ENCODE results near the gene EFHD2. TPM values are rescaled to one million over a fixed set of nuclear protein-coding genes. Genes with fewer than 3 reads are reported as not detected.
A peak's percentile ranks its signal among the peaks of the same experiment; 100 is the strongest.

Gene EFHD2
- total and polyA plus RNA-seq, 2 of the 8 experiments (the other 6 are each of a cell fraction or from before 2014, with no cell fraction given), result 24.4 to 25.1 TPM

- peak overlapping the region; percentile 92; the same call in 1 of the 2 replicates for H2BK15ac ChIP-seq (ENCODE audit: low read length)
- H3K9me3 ChIP-seq (ENCODE audit: insufficient read depth in 2 of 2, low read depth in 1 of 2, low read length in 1 of 2), result no peaks in the 10 kb centered on the region
- no peak overlapping the region; the same call in 1 of the 2 replicates for H2BK5ac ChIP-seq (ENCODE audit: low read depth, low read length)
- H3K56ac ChIP-seq (replicated peaks; ENCODE audit: insufficient read length, low read depth, low read length), result no peak overlapping the region
- H3K79me1 ChIP-seq (ENCODE audit: low read depth, low read length), result no peaks in the 10 kb centered on the region
- peak overlapping the region in 3 of 4 experiments; percentile 7 to 33 (median 23); a peak in 4 of 8 replicates for H3K4me3 ChIP-seq (ENCODE audit: extremely low read depth in 1 of 4, insufficient read depth in 2 of 4, low read depth in 3 of 4, low read length in 4 of 4)
- H3K23me2 ChIP-seq (ENCODE audit: low read depth, low read length), result peaks cover 5% of the 10 kb centered on the region
- no peak overlapping the region for H4K5ac ChIP-seq (ENCODE audit: insufficient read length, low read depth, low read length)
- ChIA-PET CTCF (ENCODE audit: partially characterized antibody) (interaction anchor here (0.5 to 1.5 kb wide), 6 partner anchors 38 to 116 kb away, joined by 3 to 5 read pairs (median 4); no protein-coding TSS in a partner anchor), POLR2A (ENCODE audit: partially characterized antibody) (interaction anchor here (1.3 kb wide), 1 partner anchor 12 kb away, joined by 5 read pairs; no protein-coding TSS in a partner anchor)
- H3K4me1 ChIP-seq (replicated peaks in 1 of 4; ENCODE audit: control insufficient read depth in 3 of 4, insufficient read depth in 4 of 4, low read length in 3 of 4), result peaks cover 21 to 34% (median 26%) of the 10 kb centered on the region in 4 experiments
- DNase-seq (ENCODE audit: low read depth in 1 of 2, low spot score in 2 of 2) (no peak), FAIRE-seq (peak; percentile 77)
- peaks cover 3 to 32% (median 25%) of the 10 kb centered on the region in 4 experiments for H3K27me3 ChIP-seq (replicated peaks in 1 of 4; ENCODE audit: control insufficient read depth in 3 of 4, extremely low read depth in 1 of 4, insufficient read depth in 3 of 4, low read length in 3 of 4)
- H2BK120ac ChIP-seq (replicated peaks; ENCODE audit: low read depth, low read length), result no peak overlapping the region
- 0 out of 2 replicates have a peak overlapping the region, but pooled peaks have one; percentile 32 for H2AK5ac ChIP-seq (ENCODE audit: low read depth, low read length)
- peak overlapping the region; percentile 82; the same call in 1 of the 2 replicates for H2BK12ac ChIP-seq (ENCODE audit: low read depth, low read length)
- no peaks in the 10 kb centered on the region for H3K79me2 ChIP-seq (ENCODE audit: control insufficient read depth in 1 of 2, insufficient read depth in 2 of 2, low read length in 2 of 2)
- H3K18ac ChIP-seq (ENCODE audit: extremely low read depth, low read length), result peak overlapping the region; percentile 49; the same call in 1 of the 2 replicates
- H3K9ac ChIP-seq (replicated peaks in 1 of 4; ENCODE audit: extremely low read depth in 1 of 4, low read depth in 3 of 4, low read length in 3 of 4), result no peak overlapping the region; a peak in 1 of 7 replicates
- H2AFZ ChIP-seq (ENCODE audit: low read length), result peak overlapping the region; percentile 72; the same call in 1 of the 2 replicates
- WGBS, 2 experiments (ENCODE audit: extremely low coverage in 1 of 2, insufficient coverage in 1 of 2, insufficient read length in 1 of 2, insufficient replicate concordance in 2 of 2, low coverage in 1 of 2, low lambda C conversion rate in 2 of 2, missing lambda C conversion rate in 1 of 2), result 40% methylated on average over 14 of the region's 15 CpGs; no CpG with 5 or more reads in 1 of the 2 experiments
- no peak overlapping the region for H3K27ac ChIP-seq (ENCODE audit: low read depth, low read length)
- H3K36me3 ChIP-seq (ENCODE audit: control insufficient read depth in 2 of 4, insufficient read depth in 4 of 4, low read length in 3 of 4), result no peaks in the 10 kb centered on the region
- H2BK20ac ChIP-seq (ENCODE audit: low read length), result peak overlapping the region; percentile 76
- H3K23ac ChIP-seq (ENCODE audit: insufficient read length), result no peak overlapping the region
- H3K4ac ChIP-seq (replicated peaks; ENCODE audit: insufficient read length, low read depth, low read length), result no peak overlapping the region
- H4K20me1 ChIP-seq (replicated peaks in 1 of 2; ENCODE audit: control insufficient read depth in 1 of 2, insufficient read depth in 2 of 2, low read length in 2 of 2), result no peaks in the 10 kb centered on the region
- H4K8ac ChIP-seq (ENCODE audit: extremely low read depth, insufficient read depth, low read length), result no peak overlapping the region
- H4K91ac ChIP-seq (replicated peaks; ENCODE audit: insufficient read length, low read length), result no peak overlapping the region
- no peak overlapping the region for H3K14ac ChIP-seq (ENCODE audit: insufficient read length)
- H3K4me2 ChIP-seq (ENCODE audit: insufficient read depth in 1 of 2, low read depth in 2 of 2, low read length in 2 of 2), result peak overlapping the region; percentile 50 to 70
- no peak for TF ChIP-seq GTF2F1 (IDR thresholded peaks at IDR 0.05; ENCODE audit: borderline replicate concordance, low read depth, low read length)
- TF ChIP-seq SRF (IDR thresholded peaks at IDR 0.05; ENCODE audit: low read depth, low read length), result no peak
- TF ChIP-seq BRCA1 (IDR thresholded peaks at IDR 0.05; ENCODE audit: low read depth, low read length), result no peak
- no peak for TF ChIP-seq BACH1 (IDR thresholded peaks at IDR 0.05; ENCODE audit: low read length)
- TF ChIP-seq RFX5 (IDR thresholded peaks at IDR 0.05; ENCODE audit: borderline replicate concordance, low read depth, low read length), result no peak
- TF ChIP-seq SP4 (IDR thresholded peaks at IDR 0.05; ENCODE audit: low read length), result no peak
- TF ChIP-seq CTBP2 (IDR thresholded peaks at IDR 0.05; ENCODE audit: borderline replicate concordance, insufficient read depth, insufficient read length, low read length), result no peak
- TF ChIP-seq SAP30 (IDR thresholded peaks at IDR 0.05; ENCODE audit: insufficient read depth, insufficient replicate concordance, low read length), result no peak
- no peak for TF ChIP-seq TEAD4 (IDR thresholded peaks at IDR 0.05; ENCODE audit: low read depth, low read length)
These were observed 21.3 kb upstream of the EFHD2 start for GRCh38 chr1:15388201-15388880.

Measured in H1 (cell line).